WERI-Rb-1 (cell line): ENCODE data around the gene CYP20A1.
A peak's percentile ranks its signal among the peaks of the same experiment; 100 is the strongest.
"Not testable (repeated sequence)": the region's sequence is repeated elsewhere in the genome, so short reads cannot be mapped to it uniquely, and the experiment has no call there.

Source experiments
- DNase-seq: peaks from one replicate; pipeline ENCODE4 v3.0.0-alpha.2; 2020
- H3K27ac ChIP-seq: fragments of 250-450 bp; sonication (Bioruptor Pico); 2 replicates; pipeline ENCODE4 v1.5.1; 2020; ENCODE audit warnings: mild to moderate bottlenecking, moderate library complexity
- H3K27me3 ChIP-seq: fragments of 250-450 bp; sonication (Bioruptor Pico); 2 replicates; pipeline ENCODE4 v1.5.1; 2021; ENCODE audit warnings: mild to moderate bottlenecking, low read depth, moderate library complexity; ENCODE audit not compliant: insufficient read depth, severe bottlenecking
- H3K36me3 ChIP-seq: fragments of 250-450 bp; sonication (Bioruptor Pico); 2 replicates; pipeline ENCODE4 v1.5.1; 2020; ENCODE audit warnings: mild to moderate bottlenecking, moderate library complexity
- H3K4me3 ChIP-seq: 2 replicates; pipeline ENCODE4 v1.5.1; 2011; ENCODE audit warnings: low read depth, mild to moderate bottlenecking, control low read depth, low read length
- H3K9me3 ChIP-seq: fragments of 250-450 bp; sonication (Bioruptor Pico); 2 replicates; pipeline ENCODE4 v1.5.1; 2021; ENCODE audit warnings: mild to moderate bottlenecking, moderate library complexity; ENCODE audit not compliant: severe bottlenecking
- CTCF ChIP-seq: IDR thresholded peaks from 2 replicates; pipeline ENCODE4 v1.5.1; 2011; ENCODE audit warnings: low read depth, mild to moderate bottlenecking, control low read depth, inconsistent platforms, low read length

The CYP20A1 gene

GRCh38 chr2:203201426-203201825, 37.4 kb upstream of the CYP20A1 start:
- Histone ChIP-seq H3K4me3 (no peak overlapping the region), H3K9me3 (no peaks in the 10 kb centered on the region), H3K36me3 (no peaks in the 10 kb centered on the region), H3K27me3 (no peaks in the 10 kb centered on the region), H3K27ac (no peak overlapping the region)
- no peak for TF ChIP-seq CTCF
- no peak for DNase-seq

GRCh38 chr2:203209538-203209937, 29.3 kb upstream of the CYP20A1 start:
- DNase-seq = no peak
- H3K4me3 ChIP-seq = no peak overlapping the region
- no peak for TF ChIP-seq CTCF
- H3K9me3 ChIP-seq = peaks cover 3% of the 10 kb centered on the region
- no peaks in the 10 kb centered on the region for H3K36me3 ChIP-seq
- no peak overlapping the region for H3K27ac ChIP-seq
- no peaks in the 10 kb centered on the region for H3K27me3 ChIP-seq

GRCh38 chr2:203225423-203226039, 13.3 kb upstream of the CYP20A1 start:
- H3K9me3 ChIP-seq = no peaks in the 10 kb centered on the region
- no peak overlapping the region for H3K4me3 ChIP-seq
- TF ChIP-seq CTCF = peak; percentile 69
- DNase-seq = peak; percentile 24
- H3K27me3 ChIP-seq = no peaks in the 10 kb centered on the region
- no peak overlapping the region for H3K27ac ChIP-seq
- H3K36me3 ChIP-seq = no peaks in the 10 kb centered on the region

GRCh38 chr2:203229674-203230073, 9.1 kb upstream of the CYP20A1 start:
- DNase-seq = not testable (repeated sequence)

GRCh38 chr2:203237346-203238238, 1.2 kb upstream of the CYP20A1 start:
- Histone ChIP-seq H3K9me3 (no peaks in the 10 kb centered on the region), H3K27ac (no peak overlapping the region; the same call in 1 of the 2 replicates), H3K36me3 (peaks cover 6% of the 10 kb centered on the region; the same call in 1 of the 2 replicates), H3K4me3 (peak overlapping the region; percentile 73; the same call in 1 of the 2 replicates), H3K27me3 (no peaks in the 10 kb centered on the region)
- TF ChIP-seq CTCF = no peak
- DNase-seq = no peak

More at GRCh38 chr2:203229674-203230073, 9.1 kb upstream of the CYP20A1 start:
- H3K4me3 ChIP-seq, H3K27ac ChIP-seq, H3K36me3 ChIP-seq, H3K9me3 ChIP-seq, H3K27me3 ChIP-seq: not testable (repeated sequence)

- no peak for DNase-seq
- no peaks in the 10 kb centered on the region for H3K9me3 ChIP-seq
- TF ChIP-seq CTCF = no peak
- peak overlapping the region; percentile 98 for H3K27ac ChIP-seq
- H3K4me3 ChIP-seq = peak overlapping the region; percentile 73
- no peaks in the 10 kb centered on the region for H3K27me3 ChIP-seq
- H3K36me3 ChIP-seq = peaks cover 6% of the 10 kb centered on the region; the same call in 1 of the 2 replicates
Measured at GRCh38 chr2:203238292-203238703, 520 bp upstream of the CYP20A1 start.
